Kidney (tissue), 14 donors: ENCODE measurements around the gene PPBP. TPM values are rescaled to one million over a fixed set of nuclear protein-coding genes. Genes with fewer than 3 reads are reported as not detected.

Experiments used
- DNase-seq, 5 donors: peaks; one replicate each; pipeline ENCODE4 v3.0.0-alpha.2; 2013 to 2020
- FAIRE-seq: peaks from 2 replicates; lab custom pipeline; 2012; peaks lifted over from hg19 to GRCh38; lab: Jason Lieb, UNC
- H3K27ac ChIP-seq, 2 donors: one replicate each; pipeline ENCODE4 v1.7.0; 2013; ENCODE audit warnings: low read depth in 2 of 2, low read length in 2 of 2, inconsistent platforms in 1 of 2
- H3K27me3 ChIP-seq: one replicate; pipeline ENCODE4 v1.7.1; 2013; ENCODE audit warnings: low read length, inconsistent platforms; ENCODE audit not compliant: control insufficient read depth, insufficient read depth
- H3K36me3 ChIP-seq, 3 donors: one replicate each; pipeline versions ENCODE4 v1.7.0 to v1.7.1; 2013; ENCODE audit warnings: low read length in 3 of 3, control low read depth in 1 of 3, inconsistent platforms in 1 of 3; ENCODE audit not compliant: insufficient read depth in 3 of 3, control insufficient read depth in 2 of 3
- H3K4me1 ChIP-seq, 3 donors: one replicate each; pipeline versions ENCODE4 v1.7.0 to v1.7.1; 2013; ENCODE audit warnings: low read length in 3 of 3, inconsistent platforms in 1 of 3, low read depth in 1 of 3; ENCODE audit not compliant: control insufficient read depth in 2 of 3, insufficient read depth in 2 of 3
- H3K4me3 ChIP-seq, 3 donors: one replicate each; pipeline versions ENCODE4 v1.7.0 to v1.8.1; 2013; ENCODE audit warnings: low read length in 3 of 3, control low read depth in 1 of 3, inconsistent platforms in 1 of 3
- H3K9ac ChIP-seq, 3 donors: one replicate each; pipeline versions ENCODE4 v1.7.0 to v1.7.1; 2013; ENCODE audit warnings: low read length in 3 of 3, control low read depth in 1 of 3, inconsistent platforms in 1 of 3
- H3K9me3 ChIP-seq, 3 donors: one replicate each; pipeline versions ENCODE4 v1.7.0 to v1.7.1; 2013; ENCODE audit warnings: low read length in 3 of 3, control low read depth in 1 of 3, inconsistent platforms in 1 of 3; ENCODE audit not compliant: control insufficient read depth in 2 of 3, insufficient read depth in 1 of 3
- CTCF ChIP-seq: IDR thresholded peaks from 3 replicates; pipeline ENCODE4 v1.5.1; 2012; ENCODE audit warnings: mild to moderate bottlenecking, moderate library complexity, borderline replicate concordance; ENCODE audit not compliant: insufficient read depth; ENCODE audit errors: extremely low read depth
- intact Hi-C: fragments of 100-400 bp; cut with DNase I; formaldehyde crosslinking; loops from one replicate; pipeline ENCODE4 v1.11.1; 2022
- polyA plus RNA-seq: library from polyadenylated mRNA; stranded (reverse); fragments of 350-450 nt; fragmentation: Illumina TruSeq; extraction: RNeasy Lipid Tissue Mini Kit (QIAGEN cat#74804); gene quantifications from one replicate; pipeline ENCODE4 v1.2.3, GENCODE V29; 2014; ENCODE audit warnings: low read depth, low replicate concordance; ENCODE audit not compliant: insufficient read depth
- total RNA-seq: library from RNA; stranded (reverse); fragmentation: NEBNext Ultra II Directional; extraction: Animal tissue kit (Norgen Biotek cat#: 25700); gene quantifications from one replicate; pipeline ENCODE4 v1.2.1, GENCODE V29; 2021
- donor health status: control.
- donor health status: control.
- donor health status: control.
- donor health status: control.
- donor health status: control.
- donor health status: DM: yes; HTN: yes; CAD: no.
- donor health status: Normal renal cell carcinoma (clear cell type).

Gene PPBP
- total and polyA plus RNA-seq, 2 donors from 2014 or later, result 1.5 TPM; not detected in 1

GRCh38 chr4:74023709-74024108 is 35.7 kb upstream of the PPBP start:
- intact Hi-C loops, result no loop called here

GRCh38 chr4:74021601-74022000 is 33.6 kb upstream of the PPBP start:
- intact Hi-C loops, result no loop called here
- H3K4me3 ChIP-seq, result no peak overlapping the region
- no peak for FAIRE-seq

More at GRCh38 chr4:74023709-74024108, 35.7 kb upstream of the PPBP start:
- DNase-seq (no peak), FAIRE-seq (no peak)
- Histone ChIP-seq H3K4me3 (no peak overlapping the region), H3K36me3 (no peaks in the 10 kb centered on the region), H3K27me3 (no peaks in the 10 kb centered on the region), H3K9me3 (no peaks in the 10 kb centered on the region), H3K4me1 (no peaks in the 10 kb centered on the region), H3K9ac (no peak overlapping the region), H3K27ac (no peak overlapping the region)
- no peak for TF ChIP-seq CTCF

DNA sequence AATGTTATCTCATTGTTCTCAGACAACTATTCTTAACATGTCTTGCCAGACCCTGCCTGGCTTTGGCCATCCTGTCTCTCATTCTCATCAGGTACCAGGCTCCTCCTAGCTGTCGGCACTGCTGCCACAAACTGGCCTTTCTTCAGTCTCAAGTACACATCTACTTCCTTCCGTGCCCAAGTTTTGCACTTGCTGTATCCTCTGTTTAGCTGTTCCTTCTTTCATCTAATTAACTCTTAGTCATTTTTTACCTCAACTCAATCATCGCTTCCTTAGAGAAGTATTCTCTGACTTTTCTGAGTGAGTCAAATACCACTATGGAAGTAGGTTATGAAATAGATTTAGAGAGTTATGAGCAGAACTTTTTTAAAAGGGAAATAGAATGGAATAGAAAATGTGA is 30.8 kb upstream of the PPBP start:
- Histone ChIP-seq H3K9ac (no peak overlapping the region), H3K36me3 (no peaks in the 10 kb centered on the region), H3K27me3 (no peaks in the 10 kb centered on the region), H3K27ac (no peak overlapping the region), H3K9me3 (no peaks in the 10 kb centered on the region), H3K4me3 (no peak overlapping the region), H3K4me1 (no peaks in the 10 kb centered on the region)
- no peak for FAIRE-seq
- intact Hi-C loops, result no loop called here
- DNase-seq, result no peak
- no peak for TF ChIP-seq CTCF

More at GRCh38 chr4:74021601-74022000, 33.6 kb upstream of the PPBP start:
- Histone ChIP-seq H3K27me3 (no peaks in the 10 kb centered on the region), H3K4me1 (no peaks in the 10 kb centered on the region), H3K27ac (no peak overlapping the region), H3K9me3 (no peaks in the 10 kb centered on the region), H3K9ac (no peak overlapping the region), H3K36me3 (no peaks in the 10 kb centered on the region)
- no peak for DNase-seq
- no peak for TF ChIP-seq CTCF

- no peaks in the 10 kb centered on the region for H3K27me3 ChIP-seq
- no peak for DNase-seq
- TF ChIP-seq CTCF, result no peak
- no peaks in the 10 kb centered on the region for H3K4me1 ChIP-seq
- FAIRE-seq, result no peak
- intact Hi-C loops, result no loop called here
- H3K9ac ChIP-seq, result no peak overlapping the region
- H3K36me3 ChIP-seq, result no peaks in the 10 kb centered on the region
- H3K4me3 ChIP-seq, result no peak overlapping the region
- no peaks in the 10 kb centered on the region for H3K9me3 ChIP-seq
- H3K27ac ChIP-seq, result no peak overlapping the region
Observed at GRCh38 chr4:74018116-74018515, 30.1 kb upstream of the PPBP start.
